Measurements from ENCODE around the gene PLA2G12B.
"Not testable (repeated sequence)": the region's sequence is repeated elsewhere in the genome, so short reads cannot be mapped to it uniquely, and the experiment has no call there.

PLA2G12B gene

GRCh38 chr10:72954596-72955554 is at the start of gene PLA2G12B:
TSS of gene PLA2G12B (minus strand) at chr10:72954806. CDS start at chr10:72954685, 121 bp downstream.
- TF ChIP-seq CTCF (IDR thresholded peaks at IDR 0.05; ENCODE audit: low read depth, low read length, missing control alignments), result no peak
- no peak for DNase-seq (ENCODE audit: low read depth)

GRCh38 chr10:73003822-73004221 is 49.2 kb upstream of the PLA2G12B start:
- H3K4me3 ChIP-seq (ENCODE audit: low read depth, low read length), result no peak overlapping the region
- DNase-seq (ENCODE audit: low read depth), result no peak
- TF ChIP-seq CTCF (IDR thresholded peaks at IDR 0.05; ENCODE audit: low read depth, low read length, missing control alignments), result no peak

More at GRCh38 chr10:72954596-72955554, at the start of gene PLA2G12B:
- H3K4me3 ChIP-seq (ENCODE audit: low read depth, low read length), result no peak within 1 kb of the TSS

DNA sequence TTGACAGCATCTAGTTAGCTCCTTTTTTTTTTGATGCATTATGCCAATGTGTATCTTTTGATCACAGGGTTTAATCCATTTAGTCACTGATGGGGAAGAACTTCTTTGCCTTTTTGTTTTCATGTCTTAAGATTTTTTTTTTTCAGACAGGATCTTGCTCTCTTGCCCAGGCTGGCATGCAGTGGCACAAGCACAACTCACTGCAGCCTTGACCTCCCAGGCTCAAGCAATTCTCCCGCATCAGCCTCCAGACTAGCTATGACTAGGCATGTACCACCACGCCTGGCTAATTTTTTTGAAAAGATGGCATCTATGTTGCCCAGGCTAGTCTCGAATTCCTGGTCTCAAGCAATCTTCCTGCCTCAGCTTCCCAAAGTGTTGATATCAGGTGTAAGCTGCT is 46.4 kb upstream of the PLA2G12B start:
- TF ChIP-seq CTCF (IDR thresholded peaks at IDR 0.05; ENCODE audit: low read depth, low read length, missing control alignments), result no peak
- no peak overlapping the region for H3K4me3 ChIP-seq (ENCODE audit: low read depth, low read length)
- no peak for DNase-seq (ENCODE audit: low read depth)

DNA sequence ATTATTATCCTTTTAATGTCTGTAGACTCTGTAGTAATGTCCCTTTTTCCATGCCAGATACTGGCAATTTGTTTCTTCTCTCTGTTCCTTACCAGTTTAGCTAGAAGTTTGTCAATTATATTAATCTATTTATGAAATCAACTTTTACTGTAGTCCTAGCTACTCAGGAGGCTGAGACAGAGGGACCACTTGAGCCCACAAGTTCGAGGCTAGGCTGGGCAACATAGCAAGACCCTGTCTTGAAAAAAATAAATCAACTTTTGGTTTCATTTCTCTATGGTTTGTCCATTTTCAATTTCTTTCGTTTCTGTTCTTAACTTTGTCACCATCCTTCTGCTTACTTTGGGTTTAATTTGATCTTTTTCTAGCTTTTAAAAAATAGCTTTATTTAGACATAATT is 42.5 kb upstream of the PLA2G12B start:
- DNase-seq (ENCODE audit: low read depth), result no peak
- TF ChIP-seq CTCF (IDR thresholded peaks at IDR 0.05; ENCODE audit: low read depth, low read length, missing control alignments), result no peak
- no peak overlapping the region for H3K4me3 ChIP-seq (ENCODE audit: low read depth, low read length)

DNA sequence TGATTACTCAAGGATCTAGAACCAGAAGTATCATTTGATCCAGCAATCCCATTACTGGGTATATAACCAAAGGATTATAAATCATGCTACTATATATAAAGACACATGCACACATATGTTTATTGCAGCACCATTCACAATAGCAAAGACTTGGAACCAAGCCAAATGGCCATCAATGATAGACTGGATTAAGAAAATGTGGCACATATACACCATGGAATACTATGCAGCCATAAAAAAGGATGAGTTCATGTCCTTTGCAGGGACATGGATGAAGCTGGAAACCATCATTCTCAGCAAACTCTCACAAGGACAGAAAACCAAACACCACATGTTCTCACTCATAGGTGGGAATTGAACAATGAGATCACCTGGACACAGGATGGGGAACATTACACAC is 40.9 kb upstream of the PLA2G12B start:
- H3K4me3 ChIP-seq (ENCODE audit: low read depth, low read length); DNase-seq (ENCODE audit: low read depth): not testable (repeated sequence)

DNA sequence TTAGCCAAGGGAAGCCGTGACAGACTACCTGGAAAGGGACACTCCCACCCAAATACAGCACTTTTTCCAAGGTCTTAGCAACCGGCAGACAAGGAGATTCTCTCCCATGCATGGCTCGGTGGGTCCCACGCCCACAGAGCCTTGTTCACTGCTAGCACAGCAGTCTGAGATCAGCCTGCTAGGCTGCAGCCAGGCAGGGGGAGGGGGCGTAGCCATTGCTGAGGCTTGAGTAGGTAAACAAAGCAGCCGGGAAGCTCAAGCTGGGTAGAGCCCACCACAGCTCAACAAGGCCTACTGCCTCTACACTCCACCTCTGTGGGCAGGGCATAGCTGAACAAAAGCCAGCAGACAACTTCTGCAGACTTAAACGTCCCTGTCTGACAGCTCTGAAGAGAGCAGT is 35.2 kb upstream of the PLA2G12B start:
- DNase-seq (ENCODE audit: low read depth); H3K4me3 ChIP-seq (ENCODE audit: low read depth, low read length): not testable (repeated sequence)

DNA sequence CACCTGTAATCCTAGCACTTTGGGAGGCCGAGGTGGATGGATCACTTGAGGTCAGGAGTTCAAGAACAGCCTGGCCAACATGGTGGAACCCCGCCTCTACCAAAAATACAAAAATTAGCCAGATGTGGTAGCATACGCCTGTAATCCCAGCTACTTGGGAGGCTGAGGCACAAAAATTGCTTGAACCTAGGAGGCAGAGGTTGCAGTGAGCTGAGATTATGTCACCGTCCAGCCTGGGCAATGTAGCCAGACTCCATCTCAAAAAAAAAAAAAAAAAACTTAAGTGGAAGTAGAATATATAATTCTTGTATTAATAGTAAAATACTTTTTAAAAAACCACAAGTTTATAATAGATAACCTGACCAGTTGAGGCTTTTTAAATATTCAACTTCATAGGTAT is 30.0 kb upstream of the PLA2G12B start:
- not testable (repeated sequence) for DNase-seq (ENCODE audit: low read depth); H3K4me3 ChIP-seq (ENCODE audit: low read depth, low read length)

DNA sequence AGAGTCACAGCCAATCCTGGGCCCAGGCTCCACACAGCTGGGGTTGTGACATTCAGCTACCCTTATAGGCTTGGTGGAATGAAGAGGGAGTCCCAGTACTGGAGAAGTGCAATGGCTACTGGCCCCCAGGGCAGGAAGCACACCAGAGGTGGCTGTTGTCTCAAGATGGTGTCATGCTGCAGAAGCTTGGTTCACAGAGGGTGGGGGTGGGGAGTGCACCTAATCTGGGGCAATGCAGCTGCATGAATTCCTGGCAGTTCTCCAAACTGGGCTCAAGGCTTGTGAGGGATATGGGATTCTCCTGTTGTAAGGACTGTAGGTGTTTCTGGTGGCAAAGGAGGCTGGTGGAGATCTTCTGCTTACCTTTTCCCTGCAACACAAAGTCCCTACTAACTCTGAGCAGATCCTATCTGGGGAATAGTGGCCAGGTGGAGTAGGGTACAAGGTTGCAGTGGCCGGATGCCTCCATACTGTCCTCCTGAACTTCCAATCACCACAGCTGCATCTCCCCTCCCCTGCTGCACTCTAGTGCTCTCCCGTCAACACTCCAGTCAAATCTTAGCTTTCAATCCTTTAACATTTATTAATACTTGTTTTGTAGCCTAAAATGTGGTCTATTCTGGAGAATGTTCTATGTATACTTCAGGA is 27.4 kb upstream of the PLA2G12B start:
- TF ChIP-seq CTCF (IDR thresholded peaks at IDR 0.05; ENCODE audit: low read depth, low read length, missing control alignments), result no peak
- no peak overlapping the region for H3K4me3 ChIP-seq (ENCODE audit: low read depth, low read length)
- no peak for DNase-seq (ENCODE audit: low read depth)
